HG03280 (cell line): ENCODE results near the gene CTBP1.
"Not testable (repeated sequence)": the region's sequence is repeated elsewhere in the genome, so short reads cannot be mapped to it uniquely, and the experiment has no call there.

Experiments used
- ATAC-seq: cut with Tn5 transposase; IDR thresholded peaks from one replicate; pipeline ENCODE4 v1.9.1; 2021; ENCODE audit warnings: mild to moderate bottlenecking, moderate library complexity; ENCODE audit not compliant: unreplicated experiment

The CTBP1 gene

DNA sequence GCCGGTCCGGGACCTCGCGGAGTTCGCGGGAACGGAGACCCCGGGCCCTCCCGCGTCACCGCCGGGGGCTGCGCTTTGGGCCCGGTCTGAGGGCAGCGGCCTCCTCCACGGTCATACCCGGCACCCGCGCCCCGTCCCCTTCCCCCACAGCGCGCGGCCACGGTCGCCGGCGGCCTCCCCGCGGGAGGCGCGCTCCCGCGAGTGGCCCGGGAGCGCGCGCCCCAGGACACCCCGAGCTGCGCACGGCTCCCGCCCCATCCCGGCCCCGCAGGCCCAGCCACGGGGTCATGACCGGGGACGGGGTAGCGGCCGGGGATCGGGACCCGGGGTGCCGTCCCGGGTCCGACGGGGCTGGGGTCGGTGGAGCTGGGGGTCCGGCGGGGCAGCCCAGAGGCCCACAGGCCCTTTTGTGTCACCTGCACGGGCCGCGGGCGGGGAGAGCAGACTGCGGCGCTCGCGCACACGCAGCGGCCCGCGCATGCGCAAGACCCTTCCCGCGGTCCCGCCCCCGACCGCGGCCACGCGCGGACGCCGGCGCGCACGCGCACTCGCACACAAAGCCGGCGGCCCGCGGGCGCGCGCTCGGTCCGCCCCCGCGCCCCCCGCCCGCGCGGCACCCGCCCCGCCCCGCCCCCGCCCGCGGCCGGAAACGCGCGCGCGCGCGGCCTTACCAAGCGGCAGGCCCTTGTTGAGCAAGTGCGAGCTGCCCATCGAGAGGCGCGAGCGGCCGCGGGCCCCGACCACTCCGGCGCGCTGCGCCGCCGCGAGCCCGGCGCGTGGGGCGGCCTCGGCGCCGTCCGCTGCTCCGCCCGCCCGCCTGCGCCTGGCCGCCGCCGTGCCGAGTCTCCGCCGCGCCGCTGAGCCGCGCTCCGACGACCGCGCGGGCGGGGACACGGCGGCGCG is at the start of gene CTBP1:
CTBP1 (minus strand) TSS at position 886 of the 903 bp plus-strand sequence. CDS start 7,799 bp downstream, outside the sequence.
- peak; percentile 46 for ATAC-seq

DNA sequence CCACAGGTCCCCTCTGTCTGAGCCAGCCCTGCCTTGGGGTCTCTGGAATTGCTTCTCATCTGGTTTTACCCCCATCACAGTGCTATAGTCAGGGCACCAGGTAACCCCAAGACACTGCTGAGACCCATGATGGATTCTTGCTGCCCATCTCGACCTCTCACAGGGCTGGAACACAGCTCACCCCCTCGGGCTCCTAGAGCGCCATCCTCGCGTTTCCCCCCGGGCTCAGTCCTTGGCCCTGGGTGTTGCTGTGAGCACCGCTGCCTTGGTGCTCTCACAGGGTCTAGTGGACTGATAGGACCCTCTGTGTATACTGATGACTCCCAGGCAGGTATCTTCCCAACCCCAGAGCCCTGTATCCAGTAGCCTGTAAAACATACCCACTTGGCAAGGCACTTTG is 49.5 kb upstream of the CTBP1 start:
- no peak for ATAC-seq

DNA sequence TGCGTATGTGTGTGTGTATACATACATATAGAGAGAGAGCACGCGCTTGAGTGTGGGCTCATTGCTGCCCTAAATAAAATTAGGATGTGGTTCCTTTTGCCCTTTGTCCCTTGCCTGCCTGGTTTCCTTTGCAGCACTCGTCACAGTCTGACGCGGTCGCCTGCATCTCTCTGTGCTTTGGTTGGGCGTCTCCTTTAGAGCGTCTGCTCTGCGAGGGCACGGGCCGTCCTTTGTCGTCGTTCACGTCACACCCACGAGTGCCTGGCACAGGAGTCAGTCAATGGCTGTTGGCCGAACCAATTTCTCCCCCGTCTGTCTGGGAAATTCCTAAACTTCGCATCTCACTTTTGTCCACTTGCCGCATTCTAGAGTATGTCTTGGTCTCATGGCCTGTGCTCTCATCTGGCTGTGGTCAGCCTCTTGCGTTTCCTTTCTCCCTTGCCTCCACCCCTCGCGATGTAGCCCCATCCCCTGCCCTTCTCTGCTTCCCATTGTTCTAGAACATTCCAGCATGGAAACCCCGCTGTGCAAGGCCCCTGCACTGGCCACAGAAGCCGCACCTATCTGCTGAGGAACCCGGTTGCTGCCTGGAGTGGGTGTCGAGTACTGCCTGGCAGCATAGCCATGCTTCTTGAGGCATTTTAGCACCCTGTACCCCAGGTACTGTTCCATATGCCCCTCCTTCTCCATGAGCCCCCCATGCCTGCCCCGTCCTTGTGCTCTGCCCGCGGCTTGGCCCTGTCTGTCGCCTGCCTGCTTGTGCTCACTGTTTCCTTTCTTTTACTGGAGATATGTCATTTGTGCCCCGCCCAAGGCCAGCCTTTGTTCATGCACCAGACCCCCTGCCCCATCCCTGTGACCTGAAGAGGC is 48.8 kb upstream of the CTBP1 start:
- no peak for ATAC-seq

DNA sequence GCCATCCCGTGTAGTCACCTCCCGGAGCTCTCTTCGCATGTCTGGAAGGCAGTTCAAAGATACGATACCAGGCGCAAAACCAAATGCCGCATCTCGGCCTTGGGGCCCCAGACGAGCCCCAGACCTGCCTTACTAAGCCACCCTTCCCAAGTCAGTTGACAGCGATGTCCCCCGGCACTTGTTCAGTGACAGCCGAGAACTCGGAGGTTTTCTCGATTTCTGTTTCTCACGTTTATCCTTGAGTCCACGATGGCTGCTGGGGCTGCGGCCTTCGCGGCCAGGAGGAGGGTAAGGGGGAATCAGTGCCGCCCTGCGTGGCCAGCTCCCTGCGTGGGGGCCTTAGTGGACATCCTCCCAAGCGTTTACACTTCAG is 48.1 kb upstream of the CTBP1 start:
- ATAC-seq, result no peak

DNA sequence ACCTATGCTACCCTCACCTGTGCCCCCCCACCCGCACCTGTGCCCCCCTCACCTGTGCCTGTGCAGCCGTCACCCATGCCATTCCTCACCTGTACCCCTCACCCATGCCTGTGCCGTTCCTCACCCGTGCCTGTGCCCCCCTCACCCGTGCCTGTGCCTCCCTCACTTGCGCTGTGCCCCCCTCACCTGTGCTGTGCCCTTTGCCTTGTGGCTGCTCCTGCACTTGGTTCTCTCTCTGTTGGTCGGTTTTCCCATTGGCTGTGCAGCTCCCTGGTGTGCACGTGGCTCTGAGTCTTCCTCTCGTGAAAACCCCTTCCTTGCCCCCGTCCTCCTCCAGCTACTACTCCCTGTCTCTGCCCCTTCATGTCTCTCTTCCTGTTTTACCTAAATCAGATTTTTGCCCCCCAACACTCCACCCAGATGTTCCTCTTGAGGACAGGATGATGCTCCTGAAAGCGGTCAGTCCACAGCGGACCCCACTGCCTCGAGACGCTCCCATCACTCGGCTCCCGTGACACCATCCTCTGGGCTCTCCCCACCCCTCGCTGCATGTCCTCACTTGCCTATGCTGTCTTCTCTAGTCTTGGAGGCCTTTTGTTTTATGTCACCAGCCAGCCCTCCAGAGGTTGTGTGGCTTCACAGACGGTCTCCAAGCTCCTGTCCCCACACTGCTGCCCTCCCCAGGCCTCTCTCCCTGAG is 47.5 kb upstream of the CTBP1 start:
- ATAC-seq, result no peak

DNA sequence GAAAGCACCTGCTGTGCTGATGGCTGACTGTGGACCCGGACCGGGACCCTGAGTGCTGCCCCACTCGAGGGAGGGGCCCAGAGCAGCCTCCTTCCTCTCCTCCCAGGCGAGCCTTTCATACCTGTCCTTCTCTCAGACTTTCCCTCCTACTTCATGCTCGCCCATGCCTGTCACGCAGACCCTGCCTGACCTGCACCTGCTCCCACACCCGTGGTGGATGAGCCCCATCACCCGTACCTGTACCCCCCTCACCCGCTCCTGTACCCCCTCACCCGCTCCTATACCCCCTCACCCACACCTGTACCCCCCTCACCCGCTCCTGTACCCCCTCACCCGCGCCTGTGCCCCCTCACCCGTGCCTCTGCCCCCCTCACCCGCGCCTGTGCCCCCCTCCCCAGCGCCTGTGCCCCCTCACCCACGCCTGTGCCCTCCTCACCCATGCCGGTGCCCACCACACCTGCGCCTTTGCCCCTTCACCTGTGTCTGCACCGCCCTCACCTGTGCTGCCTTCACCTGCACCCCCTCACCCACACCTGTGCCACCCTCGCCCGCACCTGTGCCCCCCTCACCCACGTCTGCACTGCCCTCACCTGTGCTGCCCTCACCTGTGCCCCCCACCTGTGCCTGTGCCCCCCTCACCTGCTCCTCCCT is 46.6 kb upstream of the CTBP1 start:
- ATAC-seq, result no peak

DNA sequence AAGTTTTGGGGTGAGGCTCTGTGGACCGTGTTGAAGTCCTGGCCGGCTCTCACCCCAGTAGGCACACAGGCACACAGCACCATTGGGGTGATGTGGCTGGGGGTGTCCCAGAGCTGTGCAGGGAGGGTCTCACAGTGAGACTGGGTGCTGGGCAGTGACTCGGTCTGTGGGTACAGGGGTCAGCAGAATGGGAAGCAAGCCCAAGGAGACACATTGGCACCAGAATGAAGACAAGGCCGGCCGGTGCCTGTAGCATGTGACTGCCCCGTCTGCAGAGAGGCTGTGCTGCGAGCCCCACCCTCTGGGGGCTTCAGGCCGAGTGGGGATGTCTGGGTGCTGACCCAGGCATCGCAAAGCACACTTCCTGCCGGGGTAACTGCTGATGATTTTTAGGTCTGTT is 46.0 kb upstream of the CTBP1 start:
- no peak for ATAC-seq

DNA sequence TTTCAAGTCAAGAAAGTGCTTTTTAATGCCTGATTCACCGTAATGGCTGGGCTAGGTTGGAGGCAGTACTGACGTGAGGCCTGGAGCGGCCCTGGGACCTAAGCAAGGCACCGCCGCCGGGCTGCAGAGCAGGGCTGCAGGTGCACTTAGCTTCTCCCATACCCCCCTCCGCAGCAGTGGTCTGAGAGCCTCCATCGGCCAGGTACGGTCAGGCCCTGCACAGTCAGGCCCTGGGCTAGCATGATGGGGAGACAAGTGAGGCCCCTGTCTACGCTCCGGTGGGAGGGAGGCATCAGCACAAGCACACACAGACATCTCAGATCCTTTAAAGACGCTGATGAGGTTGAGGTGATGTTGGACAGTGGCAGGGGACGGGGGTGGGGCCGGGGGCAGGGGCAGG is 45.5 kb upstream of the CTBP1 start:
- no peak for ATAC-seq

DNA sequence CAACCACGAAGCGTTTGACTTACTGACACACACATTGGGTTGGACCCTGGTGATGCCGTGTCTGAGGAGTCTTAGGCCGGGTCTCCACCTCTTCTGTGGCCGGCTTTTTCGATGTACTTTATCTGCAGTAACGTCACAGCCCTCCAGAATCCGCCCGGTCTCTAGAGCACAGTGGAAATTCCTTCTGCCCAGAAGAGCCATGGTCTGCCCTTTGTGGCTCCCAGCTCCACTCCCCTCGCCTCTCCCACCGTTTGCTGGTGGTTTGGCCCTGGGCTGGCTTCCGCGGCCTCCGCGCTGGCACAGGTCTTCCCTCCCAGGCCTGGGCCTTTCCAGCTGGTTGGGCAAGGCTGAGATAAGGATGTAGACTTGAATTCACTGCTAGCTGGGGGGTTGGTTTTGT is 45.1 kb upstream of the CTBP1 start:
- ATAC-seq, result no peak

DNA sequence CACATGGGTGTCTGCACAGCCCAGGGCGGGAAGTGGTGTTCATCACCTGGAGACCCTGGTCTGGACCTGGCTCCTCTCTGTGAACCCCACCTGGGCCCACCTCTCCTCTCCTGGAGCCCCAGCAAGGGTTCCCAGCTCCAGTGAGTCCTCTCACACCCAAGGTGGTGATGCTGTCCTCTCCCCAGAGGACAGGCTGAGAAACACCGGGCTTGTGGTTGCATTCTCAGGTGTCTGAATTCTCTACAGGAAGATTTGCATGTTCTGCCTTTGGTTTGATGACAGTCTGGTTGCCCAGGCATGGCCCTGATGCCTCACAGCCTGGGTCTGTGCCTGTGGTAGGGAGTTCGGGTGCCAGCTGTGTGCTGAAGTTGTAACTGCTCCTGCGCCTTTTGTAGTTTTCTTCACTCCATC is 44.6 kb upstream of the CTBP1 start:
- ATAC-seq, result no peak

DNA sequence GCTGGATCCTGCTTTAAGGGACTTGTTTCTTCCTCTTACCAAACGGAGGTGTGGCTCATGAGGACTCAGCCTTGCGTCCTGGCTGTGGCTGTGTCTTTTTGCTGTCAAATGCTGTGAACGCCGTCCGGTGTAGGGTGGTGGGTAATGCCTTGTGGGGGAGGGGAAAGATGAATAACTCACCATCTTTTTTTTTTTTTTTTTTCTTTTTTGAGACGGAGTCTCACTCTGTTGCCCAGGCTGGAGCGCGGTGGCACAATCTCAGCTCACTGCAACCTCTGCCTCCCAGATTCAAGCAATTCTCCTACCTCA is 43.7 kb upstream of the CTBP1 start:
- ATAC-seq, result not testable (repeated sequence)

DNA sequence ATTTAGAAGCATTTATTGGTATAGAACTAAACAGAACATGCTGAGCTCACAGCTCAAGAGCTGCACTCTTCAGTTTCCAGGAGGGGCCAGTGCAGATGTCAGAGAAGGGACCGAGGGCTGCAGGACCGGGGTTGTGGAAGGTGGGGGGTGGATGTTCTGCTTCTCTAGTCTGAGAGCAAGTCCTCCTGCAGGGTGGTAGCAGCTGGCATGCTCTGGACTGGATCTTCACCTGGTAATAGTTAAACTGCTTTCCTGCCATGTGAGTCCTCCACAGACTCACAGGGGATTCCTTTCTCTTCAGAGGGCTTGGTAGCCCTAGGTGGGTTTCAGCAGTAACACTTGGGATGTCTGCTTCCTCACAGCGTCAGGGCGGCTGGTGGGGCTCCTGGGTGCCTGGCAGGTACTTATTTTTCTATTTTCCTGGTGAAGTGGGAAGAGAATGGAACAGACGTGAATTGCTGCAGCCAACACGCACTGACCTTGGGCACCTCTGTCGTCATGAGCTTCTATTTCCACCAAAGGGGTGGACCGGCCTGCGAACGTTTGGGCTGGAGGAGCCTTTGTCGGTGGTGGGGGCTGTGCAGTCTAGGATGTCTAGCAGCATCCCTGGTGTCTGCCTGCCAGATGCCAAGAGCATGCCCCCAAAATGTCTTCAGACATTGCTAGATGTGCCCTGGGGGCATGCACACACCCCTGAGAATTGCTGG is 43.2 kb upstream of the CTBP1 start:
- no peak for ATAC-seq

DNA sequence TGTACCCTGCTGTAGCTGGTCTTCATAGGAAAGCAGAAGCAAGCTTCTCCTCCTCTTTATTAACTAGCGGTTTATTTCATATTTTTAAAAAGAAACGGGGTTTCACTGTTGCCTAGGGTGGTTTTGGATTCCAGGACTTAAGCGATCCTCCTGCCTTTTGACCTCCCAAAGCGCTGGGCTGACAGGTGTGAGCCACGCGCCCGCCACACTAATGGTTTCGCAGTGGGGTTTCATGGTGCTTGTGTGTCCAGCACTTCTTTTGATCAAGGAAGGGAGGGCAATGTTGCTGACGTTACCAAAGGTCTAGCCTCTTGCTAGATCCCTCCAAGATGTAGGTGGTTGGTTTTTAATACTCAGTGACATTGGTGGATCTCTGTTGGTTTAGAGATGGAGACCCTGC is 42.2 kb upstream of the CTBP1 start:
- no peak for ATAC-seq

DNA sequence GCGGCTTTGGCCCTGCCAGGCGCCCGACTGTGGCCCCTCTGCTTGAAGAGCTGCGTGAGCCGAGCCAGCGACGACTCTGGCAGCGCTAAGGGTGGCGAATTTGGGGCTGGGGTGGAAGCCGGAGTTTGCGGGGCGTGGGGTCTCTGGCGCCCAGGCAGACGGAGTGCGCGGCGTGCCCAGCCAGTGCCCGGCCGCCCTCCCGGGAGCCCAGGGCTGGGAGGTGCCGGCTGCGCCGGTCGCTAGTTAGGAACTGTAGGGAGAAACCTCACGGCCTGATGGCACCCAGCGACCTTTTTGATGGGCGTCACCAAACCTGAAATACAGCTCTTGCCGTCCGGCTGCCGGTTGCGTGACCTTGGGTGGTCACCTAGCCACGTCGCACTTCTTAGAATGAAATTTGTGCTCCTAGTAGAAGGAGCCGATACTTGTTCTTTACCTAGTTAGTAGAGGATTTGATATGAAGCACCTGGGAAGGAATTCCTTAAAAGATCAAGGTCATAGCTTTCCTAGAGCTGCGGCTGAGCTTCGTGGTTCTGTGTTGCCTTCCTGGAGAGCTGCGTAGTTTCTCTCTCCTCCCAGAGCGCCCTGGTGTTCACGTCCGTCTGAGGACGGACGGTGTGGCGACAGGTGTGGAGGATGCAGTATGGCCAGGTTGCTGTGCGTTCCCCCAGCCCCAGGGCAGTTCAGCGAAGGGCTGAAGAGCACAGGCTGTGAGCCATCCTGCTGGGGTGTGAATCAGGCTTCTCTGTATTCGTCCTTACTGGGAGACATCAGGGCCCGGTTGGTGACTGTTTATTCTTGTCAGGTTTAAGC is 41.4 kb upstream of the CTBP1 start:
- no peak for ATAC-seq

DNA sequence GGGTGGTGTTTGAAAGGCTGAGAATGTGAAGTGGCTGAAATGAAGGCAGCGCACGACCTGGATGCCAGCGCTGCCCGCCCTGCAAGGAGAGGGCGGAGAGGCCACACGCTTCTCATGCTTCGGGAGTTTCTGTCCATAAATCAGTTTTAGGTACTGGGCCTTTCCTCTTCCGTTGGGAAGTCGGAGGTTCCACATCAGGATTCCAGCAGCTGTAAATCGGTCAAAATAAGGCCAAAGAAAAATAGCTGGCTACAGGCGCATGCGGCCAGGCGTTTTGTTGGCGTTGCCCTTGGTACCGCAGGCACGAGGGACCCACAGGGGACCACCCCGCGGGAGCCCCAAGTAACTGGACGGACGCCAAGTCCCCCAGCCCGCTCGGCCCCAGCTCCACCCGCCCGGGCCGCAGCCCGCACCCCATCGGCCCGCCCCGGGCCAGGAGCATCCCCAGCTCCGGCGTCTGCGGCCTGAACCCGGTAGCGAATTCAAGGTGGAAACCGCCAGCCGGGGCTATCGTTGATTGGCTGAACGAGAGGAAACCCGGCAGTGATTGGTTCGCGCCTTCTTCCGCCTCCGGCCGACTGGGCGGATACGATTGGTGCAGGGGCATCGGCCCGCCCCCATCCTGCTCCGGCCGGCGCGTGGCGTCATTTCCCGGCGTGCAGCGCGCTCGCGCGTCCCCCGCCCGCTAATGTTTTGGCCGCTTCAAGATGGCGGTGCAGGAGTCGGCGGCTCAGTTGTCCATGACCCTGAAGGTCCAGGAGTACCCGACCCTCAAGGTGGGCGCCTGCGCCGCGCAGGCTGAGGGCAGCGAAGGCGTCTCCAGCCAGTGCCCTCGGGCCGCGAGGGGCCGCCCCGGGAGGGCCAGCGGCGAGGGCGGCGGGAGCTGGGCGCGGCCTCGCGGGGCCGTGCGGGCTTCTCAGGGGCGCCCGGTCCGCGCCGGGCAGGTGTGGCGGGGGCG is 40.6 kb upstream of the CTBP1 start, which contains the start of gene MAEA:
MAEA (plus strand) TSS at position 685 of the 958 bp plus-strand sequence; CDS start at position 708, 23 bp downstream.
- peak; percentile 93 for ATAC-seq

DNA sequence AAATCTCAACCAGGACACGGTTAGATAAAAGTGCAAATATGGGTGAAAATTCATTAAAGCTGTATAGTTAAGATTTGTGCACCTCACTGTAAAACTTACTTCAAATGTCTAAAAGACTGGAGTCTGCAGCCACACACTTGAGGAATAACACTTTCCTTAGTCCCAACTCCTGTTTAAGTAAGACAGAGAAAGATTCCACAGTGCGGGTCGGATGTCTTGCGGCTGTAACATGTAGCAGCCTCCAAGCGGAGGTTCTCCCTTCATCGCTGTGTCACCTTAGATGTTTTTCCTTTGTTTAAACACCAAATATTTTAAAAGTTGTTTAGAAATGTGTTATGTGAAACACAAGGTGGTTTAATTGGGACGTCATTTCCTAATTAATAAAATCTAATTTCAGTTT is 39.9 kb upstream of the CTBP1 start:
- ATAC-seq, result no peak

DNA sequence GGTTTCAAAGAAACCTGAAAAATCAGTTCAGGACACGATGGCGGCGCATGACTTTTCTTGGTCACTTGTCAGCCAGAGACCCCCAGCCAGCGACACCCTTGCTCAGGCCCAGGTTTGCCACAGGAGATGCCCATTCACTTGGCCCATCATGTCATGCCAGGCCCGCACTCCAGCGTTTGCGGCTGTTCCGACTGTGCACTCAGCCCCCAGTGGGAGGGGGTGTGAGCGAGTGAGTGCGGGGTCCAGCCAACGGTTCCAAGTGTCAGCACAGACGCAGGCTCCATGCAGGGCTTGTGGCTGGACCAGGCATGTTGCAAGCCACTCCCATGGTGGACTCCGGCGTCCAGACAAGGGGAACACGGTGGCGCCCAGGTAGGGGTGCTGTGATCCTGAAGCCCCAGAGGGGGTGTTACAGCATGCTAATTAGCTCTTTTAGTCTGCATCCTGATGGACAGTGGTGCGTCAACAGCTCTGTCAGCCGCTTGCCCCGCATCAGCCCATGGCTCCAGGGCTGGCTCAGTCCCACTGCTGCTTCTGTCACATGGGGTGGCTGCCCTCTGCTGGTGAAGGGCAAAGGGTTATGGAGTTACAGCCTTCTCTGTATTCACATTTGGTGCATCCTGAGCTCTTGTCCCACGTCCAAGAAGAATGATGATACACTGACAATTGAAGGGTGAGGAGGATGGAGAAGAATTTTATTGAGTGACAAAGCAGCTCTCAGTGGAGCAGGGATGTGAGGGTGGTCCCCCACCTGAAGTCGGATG is 37.0 kb upstream of the CTBP1 start:
- no peak for ATAC-seq
